ENCODE measurements around the gene FABP7.

- TF ChIP-seq CTCF (conservative IDR thresholded peaks at IDR 0.05 in 1 of 2, IDR thresholded peaks at IDR 0.05 in 1 of 2; ENCODE audit: extremely low read depth in 1 of 2, insufficient read depth in 1 of 2, low read depth in 1 of 2, low read length in 2 of 2) (no peak), EZH2 (IDR thresholded peaks at IDR 0.05; ENCODE audit: borderline replicate concordance, low read length) (no peak)
Observed at GRCh38 chr6:122760330-122760729, 19.2 kb upstream of the FABP7 start.

Data from mammary epithelial cell (primary cell).